Spleen (tissue), 7 donors: ENCODE measurements around the gene IFNA6.

ENCODE experiments used
- POLR2AphosphoS5 ChIP-seq, 3 donors: sonication (generic); formaldehyde crosslinking; IDR thresholded peaks; one replicate each; pipeline ENCODE4 v1.5.1; 2017; ENCODE audit warnings: antibody characterized with exemption in 3 of 3
- TF ChIP-seq, protein P1 (sequence below), 11 experiments: fragments of 200-600 bp in 7 of 11; fragments of 450-650 bp in 4 of 11; sonication (generic) in 4 of 11; IDR thresholded peaks in 8 of 11; conservative IDR thresholded peaks in 3 of 11; 1 replicate in 7 of 11; 2 replicates in 4 of 11; pipeline versions ENCODE4 v1.4.0 to v1.8.0; 2016 to 2021; ENCODE audit warnings: antibody characterized with exemption in 11 of 11, inconsistent platforms in 4 of 11, mild to moderate bottlenecking in 1 of 11
- donor health status: DM: no; HTN: no; CAD: no; lungs with moderate emphysema.
- donor health status: DM: no; HTN: no; CAD: no.
- donor health status: DM: no; HTN: no; CAD: no.

DNA sequence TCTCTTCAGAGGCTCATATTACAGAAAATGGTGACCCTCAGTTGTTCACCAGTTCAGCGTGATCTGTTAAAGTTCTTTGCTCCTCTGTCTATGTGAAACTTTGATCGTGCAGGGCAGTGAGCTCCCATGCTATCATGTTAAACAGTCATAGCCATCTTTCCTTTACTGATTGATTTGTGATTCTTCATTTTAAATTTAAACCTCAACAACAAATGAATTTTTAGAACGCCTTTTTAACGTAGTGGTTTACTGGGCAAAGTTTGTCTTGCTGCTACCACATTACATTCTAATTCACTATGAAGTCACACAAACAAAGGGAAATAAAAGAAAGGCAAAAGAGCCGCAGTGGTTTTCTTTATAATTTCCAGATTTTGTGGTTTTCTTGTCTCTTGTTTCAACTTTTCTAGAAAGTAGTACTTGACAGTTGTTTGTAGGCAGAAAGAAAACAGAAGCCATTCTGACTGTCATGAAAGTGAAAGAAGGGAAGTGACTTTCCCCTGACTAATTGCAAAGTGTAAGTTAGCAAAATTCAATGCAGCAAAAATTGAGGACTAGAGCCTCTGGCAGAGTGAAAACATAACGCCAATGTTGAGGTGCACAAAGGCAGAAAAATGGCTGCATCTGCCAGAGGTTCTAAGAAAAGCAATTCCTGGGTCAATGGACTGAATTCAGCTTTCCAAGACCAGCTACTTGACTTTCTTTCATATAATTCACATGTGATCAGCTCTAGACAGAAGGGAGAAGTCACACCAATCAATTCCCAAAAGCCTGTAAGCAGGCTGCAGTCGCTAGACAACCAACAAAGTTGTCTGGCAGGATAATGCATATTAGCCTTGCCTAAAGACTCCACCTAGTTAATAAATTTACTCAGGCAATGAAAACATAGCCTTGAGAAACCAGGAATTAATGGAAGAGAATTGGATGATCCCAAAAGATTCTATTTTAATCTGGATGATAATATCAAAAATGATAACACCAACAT lies 7.1 kb upstream of the IFNA6 start:
- TF ChIP-seq, protein P1, sequence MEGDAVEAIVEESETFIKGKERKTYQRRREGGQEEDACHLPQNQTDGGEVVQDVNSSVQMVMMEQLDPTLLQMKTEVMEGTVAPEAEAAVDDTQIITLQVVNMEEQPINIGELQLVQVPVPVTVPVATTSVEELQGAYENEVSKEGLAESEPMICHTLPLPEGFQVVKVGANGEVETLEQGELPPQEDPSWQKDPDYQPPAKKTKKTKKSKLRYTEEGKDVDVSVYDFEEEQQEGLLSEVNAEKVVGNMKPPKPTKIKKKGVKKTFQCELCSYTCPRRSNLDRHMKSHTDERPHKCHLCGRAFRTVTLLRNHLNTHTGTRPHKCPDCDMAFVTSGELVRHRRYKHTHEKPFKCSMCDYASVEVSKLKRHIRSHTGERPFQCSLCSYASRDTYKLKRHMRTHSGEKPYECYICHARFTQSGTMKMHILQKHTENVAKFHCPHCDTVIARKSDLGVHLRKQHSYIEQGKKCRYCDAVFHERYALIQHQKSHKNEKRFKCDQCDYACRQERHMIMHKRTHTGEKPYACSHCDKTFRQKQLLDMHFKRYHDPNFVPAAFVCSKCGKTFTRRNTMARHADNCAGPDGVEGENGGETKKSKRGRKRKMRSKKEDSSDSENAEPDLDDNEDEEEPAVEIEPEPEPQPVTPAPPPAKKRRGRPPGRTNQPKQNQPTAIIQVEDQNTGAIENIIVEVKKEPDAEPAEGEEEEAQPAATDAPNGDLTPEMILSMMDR (IDR thresholded peaks at IDR 0.05 in 8 of 11, conservative IDR thresholded peaks at IDR 0.05 in 3 of 11): no peak
- no peak for TF ChIP-seq POLR2AphosphoS5 (IDR thresholded peaks at IDR 0.05)
